ENCODE measurements around the gene GYPB. TPM values are rescaled to one million over a fixed set of nuclear protein-coding genes. Genes with fewer than 3 reads are reported as not detected.
"Not testable (repeated sequence)": the region's sequence is repeated elsewhere in the genome, so short reads cannot be mapped to it uniquely, and the experiment has no call there.

Gene GYPB
- 3.0 TPM for polyA plus RNA-seq (ENCODE audit: insufficient read length)

DNA sequence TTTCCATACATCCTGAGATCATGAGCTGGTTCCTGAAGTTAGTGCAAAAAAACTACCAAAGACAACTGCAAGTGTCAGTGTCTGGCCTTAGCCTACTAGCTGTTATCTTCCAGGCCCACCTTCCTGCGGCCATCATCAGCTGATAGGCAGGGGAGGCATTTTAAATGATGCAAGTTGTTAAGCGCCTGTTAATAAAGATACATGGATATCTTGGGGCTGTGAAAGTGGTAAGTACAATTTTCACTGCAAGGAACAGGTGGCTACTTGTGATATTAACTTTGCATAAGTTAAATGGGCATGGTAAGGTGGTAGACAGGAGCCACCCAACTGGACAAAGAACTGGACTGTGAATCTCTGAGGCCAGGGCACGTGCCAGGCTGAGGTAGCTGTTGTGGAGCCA lies at the start of gene GYPB:
Gene GYPB (minus strand): TSS at position 104 of the 400 bp plus-strand sequence. CDS start 93 bp downstream, at position 11.
- DNase-seq = not testable (repeated sequence)

DNA sequence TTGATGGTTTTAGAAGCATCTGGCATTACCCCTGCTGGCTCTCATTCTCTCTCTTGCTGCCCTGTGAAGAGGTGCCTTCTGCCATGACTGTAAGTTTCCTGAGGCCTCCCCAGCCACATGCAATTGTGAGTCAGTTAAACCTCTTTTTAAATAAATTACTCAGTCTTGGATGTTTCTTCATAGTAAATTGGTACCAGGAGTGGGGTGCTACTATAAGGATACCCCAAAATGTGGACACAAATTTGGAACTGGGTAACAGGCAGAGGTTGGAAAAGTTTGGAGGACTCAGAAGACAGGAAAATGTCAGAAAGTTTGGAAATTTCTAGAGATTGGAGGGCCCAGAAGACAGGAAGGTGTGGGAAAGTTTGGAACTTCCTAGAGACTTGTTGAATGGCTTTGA lies 42.4 kb upstream of the GYPB start:
- not testable (repeated sequence) for DNase-seq

DNA sequence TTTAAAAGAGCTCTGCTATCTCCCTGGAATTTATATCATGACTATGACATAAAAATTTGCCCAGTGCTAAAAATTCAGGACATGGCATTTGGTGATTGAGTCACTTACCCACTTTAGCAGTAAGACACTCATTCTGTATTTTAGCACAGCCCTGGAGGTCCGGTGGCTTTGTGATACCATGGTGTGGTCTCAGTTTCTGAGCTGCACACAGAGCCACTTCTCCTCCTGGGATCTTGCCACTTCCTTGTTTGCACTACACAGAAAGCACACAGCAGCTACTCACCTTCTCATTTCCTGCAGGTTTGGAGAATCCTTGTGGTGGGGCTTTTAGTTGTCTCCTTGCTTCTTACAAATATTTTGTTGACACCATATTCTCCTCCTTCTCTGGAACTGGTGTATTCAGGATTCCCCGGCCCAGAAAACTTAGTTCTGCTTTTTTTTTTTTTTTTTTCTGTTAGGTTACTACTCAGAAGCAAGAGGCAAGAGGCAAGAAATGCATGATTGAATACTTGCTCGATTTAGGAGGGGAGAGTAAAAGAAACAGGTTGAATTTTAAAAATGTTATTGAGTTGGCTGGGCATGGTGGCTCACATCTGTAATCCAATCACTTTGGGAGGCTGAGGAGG lies 41.2 kb upstream of the GYPB start:
- DNase-seq = not testable (repeated sequence)

DNA sequence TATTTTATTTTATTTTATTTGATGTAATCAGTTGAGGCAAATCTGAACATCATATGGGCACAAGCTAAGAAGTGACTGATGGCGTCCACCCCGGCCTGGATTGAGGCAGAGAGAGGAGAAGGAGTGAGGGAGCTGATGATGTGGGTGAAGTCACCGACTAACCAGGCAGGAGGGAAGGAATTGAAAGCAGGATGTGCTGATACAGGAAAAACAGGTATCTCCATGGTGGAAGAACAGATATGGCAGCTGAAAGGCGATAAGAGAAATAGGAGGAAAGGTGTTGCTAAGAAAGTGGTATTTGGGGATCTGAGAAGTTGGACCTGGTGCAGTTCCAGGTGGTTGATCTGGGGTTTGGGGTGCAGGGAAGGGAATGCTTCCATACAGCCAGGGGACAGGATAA lies 37.6 kb upstream of the GYPB start:
- DNase-seq = no peak

DNA sequence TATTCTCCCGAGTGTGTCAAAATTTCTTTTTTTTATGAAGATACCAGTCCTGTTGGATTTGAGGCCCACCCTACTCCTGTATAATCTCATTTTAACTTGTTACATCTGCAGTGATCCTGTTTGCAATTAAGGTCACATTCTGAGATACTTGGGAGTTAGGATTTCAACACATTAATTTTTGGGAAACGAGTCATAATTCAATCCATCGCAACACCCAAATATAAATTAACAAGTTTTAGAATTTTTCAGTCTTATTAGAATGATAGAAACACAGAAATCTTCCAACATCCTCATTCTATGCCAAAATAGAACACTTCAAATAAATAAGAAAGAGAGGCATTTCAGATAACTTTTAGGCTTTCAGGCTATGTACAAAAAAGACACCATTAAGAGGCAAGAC lies 36.2 kb upstream of the GYPB start:
- DNase-seq = not testable (repeated sequence)

DNA sequence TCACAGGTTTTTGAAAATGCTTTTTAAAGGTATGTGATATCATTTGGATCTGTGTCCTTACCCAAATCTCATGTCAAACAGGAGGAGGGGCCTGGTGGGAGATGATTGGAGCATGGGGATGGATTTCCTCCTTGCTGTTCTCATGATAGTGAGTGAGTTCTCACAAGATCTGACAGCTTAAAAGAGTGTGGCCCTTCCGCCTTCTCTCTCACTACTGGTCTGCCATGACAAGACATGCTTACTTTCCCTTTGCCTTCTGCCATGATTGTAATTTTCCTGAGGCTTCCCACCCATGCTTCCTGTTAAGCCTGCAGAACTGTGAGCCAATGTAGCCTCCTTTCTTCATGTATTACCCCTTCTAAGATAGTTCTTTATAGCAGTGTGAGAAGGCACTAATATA lies 32.3 kb upstream of the GYPB start:
- DNase-seq = not testable (repeated sequence)

DNA sequence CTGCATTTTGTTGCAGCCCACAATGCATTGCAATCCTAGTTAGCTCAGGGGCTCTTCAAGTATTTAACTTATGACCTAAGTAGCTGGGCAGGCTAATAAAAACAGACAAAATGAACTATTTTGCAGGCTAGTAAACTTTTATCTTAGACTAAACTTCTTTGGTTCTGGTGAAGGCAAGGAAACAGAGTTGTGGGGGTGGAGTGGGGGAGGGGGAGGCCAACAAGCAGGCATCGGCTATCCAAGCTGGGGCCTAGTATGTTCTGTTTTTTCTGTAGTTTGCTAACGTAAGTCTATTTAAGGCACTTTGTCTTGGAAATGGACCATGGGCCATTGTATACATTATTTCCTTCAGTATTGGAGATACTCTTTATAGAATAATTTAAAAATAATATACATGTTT lies 31.5 kb upstream of the GYPB start:
- DNase-seq = not testable (repeated sequence)

DNA sequence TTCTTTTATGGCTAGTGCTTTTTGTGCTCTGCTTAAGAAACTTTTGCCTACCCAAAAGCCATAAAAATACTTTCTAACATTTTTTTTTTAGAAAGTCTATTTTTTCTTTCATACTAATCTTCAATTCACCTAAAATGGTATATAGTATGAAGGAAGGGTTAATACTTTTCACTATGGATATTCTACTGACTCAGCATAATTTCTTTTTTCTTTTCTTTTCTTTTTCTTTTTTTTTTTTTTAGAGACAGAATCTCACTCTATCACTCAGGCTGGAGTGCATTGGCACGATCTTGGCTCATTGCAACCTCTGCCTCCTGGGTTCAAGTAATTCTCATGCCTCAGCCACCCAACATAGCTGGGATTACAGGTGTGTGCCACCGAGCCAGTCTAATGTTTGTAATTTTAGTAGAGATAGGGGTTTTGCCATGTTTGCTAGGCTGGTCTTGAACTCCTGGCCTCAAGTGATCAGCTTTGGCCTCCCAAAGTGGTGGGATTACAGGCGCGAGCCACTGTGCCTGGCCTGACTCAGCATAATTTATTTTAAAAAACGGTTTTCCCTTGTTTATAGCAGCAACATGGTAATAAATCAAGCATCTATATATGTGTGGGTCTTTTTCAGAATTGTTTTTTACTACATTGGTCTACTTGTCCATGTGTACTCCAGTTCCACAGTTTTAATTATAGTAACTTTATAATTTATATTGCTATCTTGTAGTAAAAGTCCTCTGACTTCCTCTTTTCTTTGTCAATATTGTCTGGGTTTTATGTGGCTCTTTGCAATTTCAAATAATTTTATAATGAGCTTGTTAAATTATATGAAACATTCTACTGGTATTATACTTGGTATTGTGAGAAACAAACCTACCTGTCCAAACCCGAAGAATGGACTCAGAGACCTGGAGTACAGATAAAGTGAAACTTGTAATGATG lies 30.6 kb upstream of the GYPB start:
- not testable (repeated sequence) for DNase-seq

DNA sequence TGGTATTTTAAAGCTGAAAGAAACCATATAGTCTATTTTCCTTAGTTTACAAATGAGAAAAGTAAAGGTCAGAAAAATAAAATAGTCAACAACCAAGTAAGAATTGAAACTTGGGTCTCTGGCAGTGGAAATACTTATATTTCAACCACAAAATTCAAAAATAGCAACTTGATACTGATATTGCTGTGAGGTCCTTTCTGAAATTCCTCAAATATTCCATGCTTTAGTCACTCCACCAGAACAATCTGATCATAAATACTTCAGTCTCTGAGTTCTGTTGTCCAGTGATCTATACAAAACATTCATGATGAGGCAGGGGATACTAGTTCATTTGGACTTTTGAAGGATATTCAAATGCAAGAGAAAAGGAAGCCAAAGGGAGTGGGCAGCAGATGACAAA lies 25.8 kb upstream of the GYPB start:
- DNase-seq = not testable (repeated sequence)

DNA sequence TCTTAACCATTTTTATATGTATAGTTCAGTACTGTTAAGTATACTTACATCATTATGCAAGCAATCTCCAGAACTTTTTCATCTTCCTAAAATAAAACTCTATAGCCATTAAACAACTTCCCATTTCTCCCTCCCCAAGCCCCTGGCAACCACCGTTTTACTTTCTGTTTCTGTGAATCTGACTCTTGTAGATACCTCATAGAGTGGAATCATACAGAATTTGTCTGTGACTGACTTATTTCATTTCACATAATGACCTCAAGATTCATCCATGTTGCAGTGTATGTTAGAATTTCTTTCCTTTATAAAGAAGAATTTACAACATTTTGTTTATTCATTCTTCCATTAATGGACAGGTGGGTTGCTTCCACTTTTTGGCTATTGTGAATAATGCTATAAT lies 13.4 kb upstream of the GYPB start:
- not testable (repeated sequence) for DNase-seq

DNA sequence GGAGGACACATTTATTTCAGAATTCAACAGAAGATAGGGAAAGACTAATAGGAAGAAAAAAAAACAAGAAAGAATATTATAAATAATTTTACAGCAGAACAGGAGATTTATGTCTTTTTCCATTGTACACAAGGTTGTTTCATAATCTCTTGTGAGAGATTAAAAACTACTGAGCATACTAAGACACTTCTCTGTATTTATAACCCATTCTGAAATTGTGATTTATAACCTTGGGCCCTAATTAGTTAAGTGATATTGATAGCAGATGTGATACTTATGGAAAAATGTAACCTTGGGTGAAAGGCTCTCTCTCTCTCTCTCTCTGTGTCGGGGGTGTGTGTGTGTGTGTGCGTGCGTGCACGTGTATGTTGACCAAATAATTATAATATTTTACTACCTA lies 12.7 kb upstream of the GYPB start:
- not testable (repeated sequence) for DNase-seq

DNA sequence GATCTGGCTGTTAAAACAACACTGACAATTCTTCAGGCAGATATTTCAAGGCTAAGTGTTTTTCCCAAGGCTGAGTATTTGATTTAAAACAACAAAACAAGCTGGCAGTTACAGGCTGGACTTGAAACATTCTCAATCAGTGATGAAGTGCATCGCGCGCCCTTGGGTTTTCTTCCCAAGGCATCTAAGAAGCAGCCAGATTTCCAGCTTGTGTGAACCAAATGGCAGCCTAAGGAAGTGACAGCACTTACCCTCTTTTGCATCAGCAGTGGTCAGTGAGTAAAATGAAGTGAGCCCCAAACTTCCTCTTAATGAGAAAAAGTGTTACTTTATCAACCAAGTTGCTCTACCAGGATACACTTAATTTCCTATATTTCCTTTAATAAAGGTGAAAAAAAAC lies 12.2 kb upstream of the GYPB start:
- not testable (repeated sequence) for DNase-seq

DNA sequence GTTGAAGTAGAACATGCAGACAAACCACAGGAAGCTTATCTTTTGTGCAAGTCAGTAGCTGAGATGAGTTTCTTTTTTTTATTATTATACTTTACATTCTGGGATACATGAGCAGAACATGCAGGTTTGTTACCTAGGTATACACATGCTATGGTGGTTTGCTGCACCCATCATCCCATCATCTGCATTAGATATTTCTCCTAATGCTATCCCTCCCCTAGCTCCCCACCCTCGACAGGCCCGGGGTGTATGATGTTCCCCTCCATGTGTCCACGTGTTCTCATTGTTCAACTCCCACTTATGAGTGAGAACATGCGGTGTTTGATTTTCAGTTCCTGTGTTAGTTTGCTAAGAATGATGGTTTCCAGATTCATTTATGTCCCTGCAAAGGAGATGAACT lies 11.5 kb upstream of the GYPB start:
- DNase-seq = not testable (repeated sequence)

DNA sequence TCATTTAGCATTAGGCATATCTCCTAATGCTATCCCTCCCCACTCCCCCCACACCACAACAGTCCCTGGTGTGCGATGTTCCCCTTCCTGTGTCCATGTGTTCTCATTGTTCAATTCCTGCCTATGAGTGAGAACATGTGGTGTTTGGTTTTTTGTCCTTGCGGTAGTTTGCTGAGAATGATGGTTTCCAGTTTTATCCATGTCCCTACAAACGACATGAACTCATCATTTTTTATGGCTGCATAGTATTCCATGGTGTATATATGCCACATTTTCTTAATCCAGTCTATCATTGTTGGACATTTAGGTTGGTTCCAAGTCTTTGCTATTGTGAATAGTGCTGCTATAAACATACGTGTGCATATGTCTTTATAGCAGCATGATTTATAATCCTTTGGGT lies 7.5 kb upstream of the GYPB start:
- DNase-seq = not testable (repeated sequence)

DNA sequence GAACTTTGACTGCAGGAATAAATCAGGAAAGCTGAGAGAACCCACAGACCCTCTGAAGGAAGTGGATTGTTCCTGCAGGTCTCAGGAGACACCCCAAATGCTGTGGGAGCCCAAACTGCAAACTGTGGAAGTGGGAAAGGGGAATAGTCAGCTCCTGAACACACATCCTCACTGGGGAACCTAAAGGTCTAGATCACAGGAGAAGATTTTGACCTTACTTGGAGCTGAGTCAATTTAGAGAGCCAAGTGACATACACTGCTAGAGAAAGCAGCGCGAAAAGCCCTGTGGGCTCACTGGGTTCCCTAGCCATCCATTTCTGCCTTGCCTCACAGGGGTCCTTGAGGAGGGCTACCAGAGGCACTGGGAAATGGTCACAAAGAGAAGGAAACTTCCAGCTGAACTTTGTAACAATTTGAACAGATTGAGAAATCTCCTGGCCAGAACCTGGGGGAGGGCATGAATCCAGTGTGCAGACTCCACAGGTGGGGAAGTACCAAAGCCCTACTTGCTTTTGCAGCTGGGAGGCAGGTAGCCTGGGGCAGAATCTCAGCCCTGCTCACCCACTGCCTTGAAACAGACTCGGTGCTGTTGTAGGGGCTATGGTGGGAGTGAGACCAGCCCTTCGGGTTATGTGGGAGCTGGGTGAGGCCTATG lies 5.3 kb upstream of the GYPB start:
- not testable (repeated sequence) for DNase-seq

DNA sequence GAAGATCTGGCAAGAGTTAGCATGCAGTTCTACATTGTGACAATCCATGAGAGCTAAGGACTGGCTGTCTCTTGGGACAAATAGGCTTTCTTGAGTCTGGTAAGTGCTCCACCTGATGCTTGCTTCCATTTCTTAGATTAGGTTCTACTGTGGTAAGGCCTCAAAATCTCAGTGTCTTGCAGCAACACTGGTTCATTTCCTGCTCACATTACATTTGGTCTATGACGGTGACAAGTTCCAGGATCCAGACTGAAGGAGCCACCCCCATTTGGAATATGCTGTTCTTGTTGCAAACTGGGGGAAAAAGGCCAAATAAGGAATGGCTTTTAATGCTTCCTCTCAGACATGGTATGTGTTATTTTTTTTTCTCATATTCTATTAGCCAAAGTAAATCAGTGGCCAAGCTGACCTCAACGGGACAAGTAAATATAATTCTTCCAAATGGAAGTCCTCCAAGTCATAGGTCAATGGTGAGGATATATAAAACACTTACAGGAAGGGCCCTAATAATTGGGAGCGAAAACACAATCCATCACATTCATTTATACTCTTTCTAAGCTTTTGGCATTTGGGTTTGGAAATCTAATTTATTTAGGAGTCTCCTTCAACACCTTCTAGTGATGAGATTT lies 3.7 kb upstream of the GYPB start:
- not testable (repeated sequence) for DNase-seq

DNA sequence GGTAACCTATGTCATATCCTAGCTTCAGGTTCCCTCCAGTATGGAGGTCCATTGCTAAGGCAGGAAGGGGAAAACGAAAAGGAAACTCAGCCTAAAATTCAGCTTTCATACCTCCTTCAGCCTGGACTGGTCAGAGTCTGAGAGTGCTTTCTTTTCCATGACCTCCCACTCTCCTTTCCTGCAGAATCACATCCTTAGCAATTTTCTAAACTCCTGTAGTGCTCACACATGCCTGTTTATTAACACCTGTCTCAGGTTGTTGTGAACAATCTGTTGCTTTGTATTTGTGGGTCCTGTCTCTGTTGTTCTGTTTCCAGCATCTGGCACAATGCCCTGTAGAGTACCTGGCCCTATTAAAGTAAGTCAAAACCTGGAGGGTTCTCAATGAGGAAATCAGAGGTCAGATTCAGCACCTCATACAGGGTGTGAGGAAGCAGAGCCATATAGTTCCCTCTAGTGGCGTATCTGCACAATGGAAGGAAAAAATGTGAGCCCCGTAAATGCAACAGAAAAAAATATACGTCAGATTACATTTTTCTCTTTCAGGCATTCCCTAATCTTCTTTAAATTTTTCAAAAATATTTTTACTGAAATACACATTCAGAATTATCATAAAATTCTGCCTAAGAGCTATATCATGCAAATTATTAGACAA lies 2.3 kb upstream of the GYPB start:
- DNase-seq = peak; percentile 3

DNA sequence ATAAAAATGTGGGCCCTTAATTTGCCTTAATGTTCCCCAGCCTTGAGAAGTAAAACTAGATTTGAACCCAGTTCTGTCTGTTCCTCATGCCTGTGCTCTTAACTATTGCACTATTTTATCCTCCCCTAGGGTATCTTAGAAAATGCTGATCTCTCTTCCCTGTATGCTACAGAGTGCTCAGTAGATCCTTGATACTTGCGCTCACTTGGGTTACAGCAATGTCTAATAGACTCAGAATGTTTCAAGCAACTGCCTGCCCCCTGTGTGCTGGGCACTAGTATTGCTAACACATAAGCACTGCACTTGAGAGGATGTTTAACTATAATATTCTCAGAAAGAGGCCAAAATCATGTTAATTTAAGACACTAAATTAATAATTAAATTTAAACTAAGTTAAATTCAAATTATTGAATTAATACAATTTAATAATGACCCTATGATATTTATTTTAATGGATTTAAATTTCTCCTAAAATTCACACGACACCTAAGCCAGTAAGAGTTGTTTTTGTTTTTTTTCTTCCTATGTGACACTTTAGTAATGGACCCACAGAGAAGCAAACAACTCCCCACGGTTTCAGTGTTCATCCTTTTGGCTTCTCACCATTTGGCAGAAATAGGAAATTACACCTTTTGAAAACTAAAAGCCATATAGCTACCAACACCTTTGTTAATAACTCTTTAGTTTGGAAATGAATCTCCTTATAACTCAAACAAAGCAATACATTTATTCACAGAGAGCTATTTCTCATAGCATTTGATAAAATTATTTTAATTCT lies 768 bp downstream of the GYPB start:
- DNase-seq = not testable (repeated sequence)

DNA sequence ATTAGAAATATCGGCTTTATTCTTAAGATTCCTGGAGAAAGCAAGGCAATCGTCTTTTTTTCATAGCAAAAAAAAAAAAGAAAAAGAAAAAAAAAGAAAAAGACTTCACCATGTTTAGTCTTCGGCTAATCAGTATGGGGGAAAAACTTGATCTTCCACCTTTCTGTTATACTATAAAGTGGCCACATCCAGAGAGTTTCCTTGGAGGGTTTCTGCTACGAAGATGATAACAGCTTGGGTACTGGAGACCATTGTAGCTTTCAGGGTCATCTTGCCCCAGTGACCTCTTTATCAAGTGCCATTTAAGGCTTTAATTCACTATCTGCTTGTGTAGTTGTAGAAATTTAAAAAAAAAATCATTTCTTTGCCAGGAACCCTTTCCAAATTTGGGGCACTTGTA lies 1.9 kb downstream of the GYPB start:
- DNase-seq = not testable (repeated sequence)

DNA sequence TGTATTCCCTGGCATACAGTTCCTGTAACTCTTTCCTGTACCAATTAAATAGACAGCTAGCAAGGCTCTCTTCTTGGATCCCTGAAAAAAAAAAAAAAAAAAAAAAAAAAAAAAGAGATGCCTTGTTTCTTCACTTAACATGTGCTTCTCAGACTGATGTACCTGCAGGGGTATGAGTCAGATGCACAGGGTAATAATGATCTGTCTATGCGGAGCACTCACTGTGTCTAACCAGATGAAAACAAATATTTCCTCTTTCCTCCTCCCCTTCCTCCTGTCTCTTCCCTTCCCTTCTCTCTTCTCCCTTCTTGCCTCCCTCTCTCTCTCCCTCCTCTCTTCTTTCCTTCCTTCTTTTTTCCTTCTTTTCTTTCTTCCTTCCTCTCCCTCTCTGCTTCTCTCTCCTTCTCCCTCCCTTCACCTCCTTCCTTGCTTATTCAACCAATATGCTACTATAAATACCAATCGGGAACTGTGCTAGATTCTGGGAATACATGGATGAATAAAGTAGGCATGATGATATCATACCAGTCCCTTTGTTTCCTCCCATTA lies 3.0 kb downstream of the GYPB start:
- DNase-seq = not testable (repeated sequence)

DNA sequence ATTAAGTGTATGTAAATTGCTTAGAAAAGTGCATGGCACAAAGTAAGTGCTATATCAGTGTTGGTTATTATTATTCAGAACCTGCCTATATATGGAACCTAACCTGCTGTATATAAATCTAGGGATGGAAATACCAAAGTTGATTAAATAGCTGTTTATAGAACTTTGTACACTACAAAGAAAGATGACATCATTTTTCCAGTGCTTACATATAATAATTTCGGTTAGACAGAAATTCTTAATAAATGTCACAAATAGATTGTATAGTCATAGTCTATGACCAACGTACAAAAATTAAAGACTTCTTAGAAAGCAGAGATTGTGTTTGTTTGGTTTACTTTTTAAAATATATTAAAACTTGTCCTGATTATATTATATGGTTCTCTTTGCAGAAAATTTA lies 4.4 kb downstream of the GYPB start:
- DNase-seq = no peak
